Retinal pigment epithelial cell (primary cell): Measurements from ENCODE around the gene SYTL4.

Experiments
- DNase-seq: peaks from one replicate; pipeline ENCODE4 v3.0.0-alpha.2; 2010; ENCODE audit warnings: low read depth
- H3K4me3 ChIP-seq: 2 replicates; pipeline ENCODE4 v1.5.1; 2011; ENCODE audit warnings: mild to moderate bottlenecking, low read length, control low read depth, moderate library complexity
- TF ChIP-seq, protein P1 (sequence below): conservative IDR thresholded peaks from 2 replicates; pipeline ENCODE4 v1.5.1; 2011; ENCODE audit warnings: low read depth, low read length, control low read depth, inconsistent platforms

The SYTL4 gene

GRCh38 chrX:100717363-100717762 is 14.6 kb downstream of the SYTL4 start:
- H3K4me3 ChIP-seq, result no peak overlapping the region
- DNase-seq, result no peak
- TF ChIP-seq, protein P1, sequence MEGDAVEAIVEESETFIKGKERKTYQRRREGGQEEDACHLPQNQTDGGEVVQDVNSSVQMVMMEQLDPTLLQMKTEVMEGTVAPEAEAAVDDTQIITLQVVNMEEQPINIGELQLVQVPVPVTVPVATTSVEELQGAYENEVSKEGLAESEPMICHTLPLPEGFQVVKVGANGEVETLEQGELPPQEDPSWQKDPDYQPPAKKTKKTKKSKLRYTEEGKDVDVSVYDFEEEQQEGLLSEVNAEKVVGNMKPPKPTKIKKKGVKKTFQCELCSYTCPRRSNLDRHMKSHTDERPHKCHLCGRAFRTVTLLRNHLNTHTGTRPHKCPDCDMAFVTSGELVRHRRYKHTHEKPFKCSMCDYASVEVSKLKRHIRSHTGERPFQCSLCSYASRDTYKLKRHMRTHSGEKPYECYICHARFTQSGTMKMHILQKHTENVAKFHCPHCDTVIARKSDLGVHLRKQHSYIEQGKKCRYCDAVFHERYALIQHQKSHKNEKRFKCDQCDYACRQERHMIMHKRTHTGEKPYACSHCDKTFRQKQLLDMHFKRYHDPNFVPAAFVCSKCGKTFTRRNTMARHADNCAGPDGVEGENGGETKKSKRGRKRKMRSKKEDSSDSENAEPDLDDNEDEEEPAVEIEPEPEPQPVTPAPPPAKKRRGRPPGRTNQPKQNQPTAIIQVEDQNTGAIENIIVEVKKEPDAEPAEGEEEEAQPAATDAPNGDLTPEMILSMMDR, result no peak

DNA sequence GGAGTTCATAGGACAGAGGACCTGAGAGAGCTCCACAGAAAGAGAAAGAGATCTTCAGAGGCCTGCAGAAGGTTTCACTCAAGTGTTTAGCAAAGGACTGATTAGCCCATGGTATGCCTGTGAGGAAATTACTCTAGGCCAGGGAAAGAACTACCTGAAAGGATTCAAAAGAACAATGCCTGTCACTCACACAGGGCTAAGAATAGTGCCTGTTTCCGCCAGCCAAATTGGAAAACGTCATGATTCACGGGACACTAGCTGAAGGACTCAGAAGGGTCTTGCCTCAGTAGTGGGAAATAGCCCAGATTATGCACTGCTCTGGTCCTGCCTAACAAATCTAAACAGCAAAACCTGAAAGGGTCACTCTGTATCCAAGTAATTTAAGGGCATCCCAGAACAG is 21.1 kb downstream of the SYTL4 start:
- no peak overlapping the region for H3K4me3 ChIP-seq
- TF ChIP-seq, protein P1, result no peak
- no peak for DNase-seq

- no peak for DNase-seq
- no peak overlapping the region for H3K4me3 ChIP-seq
- TF ChIP-seq, protein P1, result no peak
Observed at GRCh38 chrX:100704581-100705203, 27.2 kb downstream of the SYTL4 start.

GRCh38 chrX:100700809-100701208 is 31.1 kb downstream of the SYTL4 start:
- TF ChIP-seq, protein P1, result no peak
- no peak overlapping the region for H3K4me3 ChIP-seq
- DNase-seq, result no peak

GRCh38 chrX:100698551-100698950 is 33.4 kb downstream of the SYTL4 start:
- no peak overlapping the region for H3K4me3 ChIP-seq
- DNase-seq, result no peak
- TF ChIP-seq, protein P1, result no peak

DNA sequence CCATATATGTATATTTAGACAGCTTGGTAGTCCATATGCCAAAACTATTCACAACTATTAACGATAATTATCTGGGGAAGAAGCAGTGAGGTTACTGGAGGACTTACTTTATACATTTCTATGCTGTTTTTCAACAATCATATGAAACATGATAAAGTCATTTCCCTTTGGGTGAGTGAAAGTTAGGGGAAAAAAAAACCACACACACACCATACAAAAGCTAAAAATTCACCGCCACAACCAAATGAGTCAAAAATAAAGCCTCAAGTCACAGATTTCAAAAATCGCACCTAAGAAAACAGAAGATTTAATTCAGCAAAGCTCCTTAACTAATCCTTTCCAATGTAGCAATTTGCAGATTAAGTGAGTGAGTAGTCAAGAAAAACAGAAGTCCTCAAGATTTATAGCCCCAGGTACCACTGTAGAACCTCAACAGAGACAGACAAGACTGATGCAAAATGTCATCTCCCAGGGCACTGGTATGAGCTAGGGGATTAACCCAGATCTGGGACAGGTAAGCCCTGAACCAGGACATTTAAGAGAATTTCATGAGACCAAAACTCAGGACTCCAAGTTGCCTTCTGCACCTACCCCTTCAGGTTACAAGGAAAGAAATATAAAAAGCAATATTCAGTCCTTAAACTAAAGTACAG is 35.1 kb downstream of the SYTL4 start:
- TF ChIP-seq, protein P1, result no peak
- no peak overlapping the region for H3K4me3 ChIP-seq
- DNase-seq, result no peak

GRCh38 chrX:100695991-100696390 is 35.9 kb downstream of the SYTL4 start:
- H3K4me3 ChIP-seq, result no peak overlapping the region
- DNase-seq, result no peak
- TF ChIP-seq, protein P1, result no peak
